Stomach (tissue), 4 donors: ENCODE measurements around the gene LOXL1.

ENCODE experiments used
- EP300 ChIP-seq: sonication (generic); formaldehyde crosslinking; IDR thresholded peaks from one replicate; pipeline ENCODE4 v1.6.1; 2017; ENCODE audit warnings: antibody characterized with exemption
- POLR2A ChIP-seq, 4 donors: fragments of 450-650 bp; IDR thresholded peaks; one replicate each; pipeline ENCODE4 v1.6.1; 2016; ENCODE audit warnings: antibody characterized with exemption in 4 of 4, control low read depth in 2 of 4, mild to moderate bottlenecking in 1 of 4, moderate library complexity in 1 of 4
- POLR2AphosphoS5 ChIP-seq, 3 donors: sonication (generic); formaldehyde crosslinking; IDR thresholded peaks; one replicate each; pipeline ENCODE4 v1.6.1; 2016; ENCODE audit warnings: antibody characterized with exemption in 3 of 3
- TF ChIP-seq, protein P1 (sequence below), 7 experiments: fragments of 450-650 bp in 4 of 7; fragments of 200-600 bp in 3 of 7; sonication (generic) in 3 of 7; IDR thresholded peaks; one replicate each; pipeline ENCODE4 v1.5.1; 2016 to 2019; ENCODE audit warnings: antibody characterized with exemption in 7 of 7, control low read depth in 2 of 7, mild to moderate bottlenecking in 1 of 7

DNA sequence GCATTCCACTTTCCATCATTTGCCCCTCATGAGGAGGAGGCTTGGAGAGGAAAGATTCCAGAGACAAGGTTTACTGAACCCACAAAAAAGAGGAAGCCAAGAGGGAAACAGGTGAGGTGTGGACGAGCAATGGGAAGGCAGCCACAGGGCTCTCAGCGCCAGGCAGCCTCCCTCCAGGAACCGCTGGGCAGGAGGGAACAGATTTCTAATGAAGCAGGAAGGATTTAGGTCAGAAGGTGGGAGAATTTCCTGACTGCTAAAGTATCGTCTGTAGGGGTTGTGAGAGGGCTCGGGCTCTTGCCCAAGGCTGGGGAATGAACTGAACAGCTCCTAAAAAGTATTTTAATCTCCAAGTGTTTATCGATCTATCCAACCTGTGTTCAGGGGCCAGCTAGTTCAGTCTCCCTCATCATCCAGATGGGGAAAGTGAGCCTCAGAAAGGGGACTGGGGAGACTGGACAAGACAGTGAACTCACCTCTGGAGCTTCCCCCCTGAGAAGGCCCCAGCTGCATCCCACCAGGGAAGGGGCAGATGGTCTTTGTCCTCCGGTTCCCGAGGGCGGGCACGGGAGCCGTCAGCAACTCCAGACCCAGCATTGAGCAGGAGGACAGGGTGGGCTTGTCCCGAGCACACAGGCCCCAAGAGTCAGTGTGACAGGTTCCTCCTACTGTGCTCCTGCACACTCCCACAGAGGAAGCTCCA lies 10.5 kb downstream of the LOXL1 start:
- TF ChIP-seq, protein P1, sequence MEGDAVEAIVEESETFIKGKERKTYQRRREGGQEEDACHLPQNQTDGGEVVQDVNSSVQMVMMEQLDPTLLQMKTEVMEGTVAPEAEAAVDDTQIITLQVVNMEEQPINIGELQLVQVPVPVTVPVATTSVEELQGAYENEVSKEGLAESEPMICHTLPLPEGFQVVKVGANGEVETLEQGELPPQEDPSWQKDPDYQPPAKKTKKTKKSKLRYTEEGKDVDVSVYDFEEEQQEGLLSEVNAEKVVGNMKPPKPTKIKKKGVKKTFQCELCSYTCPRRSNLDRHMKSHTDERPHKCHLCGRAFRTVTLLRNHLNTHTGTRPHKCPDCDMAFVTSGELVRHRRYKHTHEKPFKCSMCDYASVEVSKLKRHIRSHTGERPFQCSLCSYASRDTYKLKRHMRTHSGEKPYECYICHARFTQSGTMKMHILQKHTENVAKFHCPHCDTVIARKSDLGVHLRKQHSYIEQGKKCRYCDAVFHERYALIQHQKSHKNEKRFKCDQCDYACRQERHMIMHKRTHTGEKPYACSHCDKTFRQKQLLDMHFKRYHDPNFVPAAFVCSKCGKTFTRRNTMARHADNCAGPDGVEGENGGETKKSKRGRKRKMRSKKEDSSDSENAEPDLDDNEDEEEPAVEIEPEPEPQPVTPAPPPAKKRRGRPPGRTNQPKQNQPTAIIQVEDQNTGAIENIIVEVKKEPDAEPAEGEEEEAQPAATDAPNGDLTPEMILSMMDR (IDR thresholded peaks at IDR 0.05): no peak
- no peak for TF ChIP-seq POLR2A (IDR thresholded peaks at IDR 0.05)
- TF ChIP-seq POLR2AphosphoS5 (IDR thresholded peaks at IDR 0.05): no peak
- no peak for TF ChIP-seq EP300
